Glutamatergic neuron (in vitro differentiated cells): ENCODE measurements around the gene LRP8. TPM values are rescaled to one million over a fixed set of nuclear protein-coding genes. Genes with fewer than 3 reads are reported as not detected.
"Not testable (repeated sequence)": the region's sequence is repeated elsewhere in the genome, so short reads cannot be mapped to it uniquely, and the experiment has no call there.

Experiments used
- DNase-seq: peaks from one replicate; pipeline ENCODE4 v3.0.0; 2022
- H3K27ac Mint-ChIP-seq: one replicate; pipeline ENCODE4 v1.8.0; 2020; ENCODE audit warnings: mild to moderate bottlenecking, mixed read lengths, inconsistent platforms; ENCODE audit not compliant: unreplicated experiment
- H3K27me3 Mint-ChIP-seq: one replicate; pipeline ENCODE4 v1.8.0; 2020; ENCODE audit warnings: mild to moderate bottlenecking, moderate library complexity, mixed read lengths, inconsistent platforms; ENCODE audit not compliant: unreplicated experiment
- H3K36me3 Mint-ChIP-seq: one replicate; pipeline ENCODE4 v1.8.0; 2020; ENCODE audit warnings: mild to moderate bottlenecking, mixed read lengths, inconsistent platforms; ENCODE audit not compliant: unreplicated experiment
- H3K4me1 Mint-ChIP-seq: one replicate; pipeline ENCODE4 v1.8.0; 2020; ENCODE audit warnings: mild to moderate bottlenecking, low read depth, mixed read lengths, inconsistent platforms; ENCODE audit not compliant: unreplicated experiment
- H3K4me3 Mint-ChIP-seq: one replicate; pipeline ENCODE4 v1.8.0; 2020; ENCODE audit warnings: mild to moderate bottlenecking, mixed read lengths, inconsistent platforms; ENCODE audit not compliant: unreplicated experiment
- H3K9me3 Mint-ChIP-seq: one replicate; pipeline ENCODE4 v1.8.0; 2020; ENCODE audit warnings: mild to moderate bottlenecking, moderate library complexity, mixed read lengths, inconsistent platforms; ENCODE audit not compliant: unreplicated experiment
- CTCF ChIP-seq: fragments of 200-600 bp; sonication (generic); IDR thresholded peaks from one replicate; pipeline ENCODE4 v1.5.0; 2021; ENCODE audit not compliant: partially characterized antibody, unreplicated experiment
- total RNA-seq: library from RNA; stranded (reverse); fragmentation: NEBNext Ultra II Directional; extraction: Animal tissue kit (Norgen Biotek cat#: 25700); gene quantifications from one replicate; pipeline ENCODE4 v1.2.1, GENCODE V29; 2021; ENCODE audit not compliant: unreplicated experiment

The LRP8 gene
- total RNA-seq, 1 donor from 2014 or later, result 57.9 TPM

- H3K27ac Mint-ChIP-seq, result no peak overlapping the region
- no peak for TF ChIP-seq CTCF
- H3K9me3 Mint-ChIP-seq, result peaks cover 2% of the 10 kb centered on the region
- peaks cover 7% of the 10 kb centered on the region for H3K27me3 Mint-ChIP-seq
- no peak for DNase-seq
- H3K4me1 Mint-ChIP-seq, result peaks cover 26% of the 10 kb centered on the region
- H3K4me3 Mint-ChIP-seq, result no peak overlapping the region
- H3K36me3 Mint-ChIP-seq, result no peaks in the 10 kb centered on the region
Observed at GRCh38 chr1:53285969-53286760, 41.7 kb downstream of the LRP8 start.

- Mint-ChIP-seq H3K4me1 (peaks cover 31% of the 10 kb centered on the region), H3K9me3 (peaks cover 2% of the 10 kb centered on the region), H3K27ac (no peak overlapping the region), H3K4me3 (no peak overlapping the region), H3K27me3 (peaks cover 11% of the 10 kb centered on the region), H3K36me3 (no peaks in the 10 kb centered on the region)
- no peak for TF ChIP-seq CTCF
- DNase-seq, result no peak
Observed at GRCh38 chr1:53285546-53285945, 42.3 kb downstream of the LRP8 start.

- DNase-seq, result no peak
- H3K27me3 Mint-ChIP-seq, result peaks cover 11% of the 10 kb centered on the region
- no peak overlapping the region for H3K4me3 Mint-ChIP-seq
- no peak overlapping the region for H3K27ac Mint-ChIP-seq
- H3K36me3 Mint-ChIP-seq, result no peaks in the 10 kb centered on the region
- peaks cover 35% of the 10 kb centered on the region for H3K4me1 Mint-ChIP-seq
- H3K9me3 Mint-ChIP-seq, result peaks cover 2% of the 10 kb centered on the region
- no peak for TF ChIP-seq CTCF
Observed at GRCh38 chr1:53284224-53285020, 43.4 kb downstream of the LRP8 start.

- H3K4me3 Mint-ChIP-seq, H3K9me3 Mint-ChIP-seq, H3K36me3 Mint-ChIP-seq, DNase-seq, H3K27ac Mint-ChIP-seq, H3K27me3 Mint-ChIP-seq: not testable (repeated sequence)
- peaks cover 33% of the 10 kb centered on the region for H3K4me1 Mint-ChIP-seq
Observed at GRCh38 chr1:53283156-53283555, 44.7 kb downstream of the LRP8 start.

GRCh38 chr1:53281133-53281532 is 46.7 kb downstream of the LRP8 start:
- Mint-ChIP-seq H3K9me3 (peaks cover 2% of the 10 kb centered on the region), H3K4me1 (peaks cover 24% of the 10 kb centered on the region), H3K36me3 (no peaks in the 10 kb centered on the region), H3K27me3 (peaks cover 7% of the 10 kb centered on the region), H3K27ac (peak overlapping the region; percentile 77), H3K4me3 (no peak overlapping the region)
- DNase-seq, result no peak
- TF ChIP-seq CTCF, result no peak
